A673 (cell line): ENCODE measurements around the gene GAL3ST1.

Source experiments
- EZH2 ChIP-seq: fragments of 200-600 bp; sonication (generic); IDR thresholded peaks from 2 replicates; pipeline ENCODE4 v1.6.1; 2017; ENCODE audit warnings: borderline replicate concordance, low read depth, mild to moderate bottlenecking, mixed read lengths, antibody characterized with exemption, low read length; ENCODE audit not compliant: poor library complexity, severe bottlenecking
- TF ChIP-seq, protein P1 (sequence below): fragments of 300-800, 200-600 bp; sonication (generic); conservative IDR thresholded peaks from 2 replicates; pipeline ENCODE4 v1.5.1; 2017; ENCODE audit warnings: low read depth, mild to moderate bottlenecking, antibody characterized with exemption, low read length, moderate library complexity, mixed read lengths

DNA sequence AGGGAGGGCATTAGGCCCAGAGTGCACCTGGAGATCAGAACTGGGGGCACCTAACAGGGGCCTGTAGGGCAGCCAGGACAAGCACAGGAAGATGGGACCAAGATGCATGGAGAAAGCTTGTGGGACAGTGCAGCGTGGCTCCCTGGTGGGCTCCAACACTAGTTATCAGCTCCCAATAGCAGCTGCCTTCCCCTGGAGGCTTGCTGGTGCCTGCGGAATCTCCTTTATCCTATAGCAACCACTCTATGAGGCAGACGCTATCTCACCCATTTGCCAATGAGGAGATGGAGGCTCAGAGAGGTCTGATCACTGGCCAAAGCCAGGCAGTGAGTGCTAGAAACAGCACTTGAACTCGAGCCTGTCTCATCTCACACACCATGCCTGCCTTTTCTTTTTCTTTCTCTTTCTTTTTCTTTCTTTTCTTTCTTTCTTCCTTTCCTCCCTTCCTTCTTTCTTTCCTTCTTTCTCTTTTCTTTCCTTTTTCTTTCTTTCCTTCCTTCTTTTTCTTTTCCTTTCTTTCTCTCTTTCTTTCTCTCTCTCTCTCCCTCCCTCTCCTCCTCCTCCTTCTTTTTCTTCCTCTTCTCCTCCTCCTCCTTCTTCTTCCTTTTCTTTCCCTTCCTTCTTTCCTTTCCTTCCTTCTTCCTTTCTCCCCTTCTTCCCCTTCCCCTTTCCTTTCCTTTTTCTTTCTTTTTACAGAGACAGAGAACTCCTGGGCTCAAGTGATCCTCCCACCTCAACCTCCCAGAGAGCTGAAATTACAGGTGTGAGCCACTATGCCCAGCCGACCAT is 52.9 kb downstream of the GAL3ST1 start:
- TF ChIP-seq, protein P1, sequence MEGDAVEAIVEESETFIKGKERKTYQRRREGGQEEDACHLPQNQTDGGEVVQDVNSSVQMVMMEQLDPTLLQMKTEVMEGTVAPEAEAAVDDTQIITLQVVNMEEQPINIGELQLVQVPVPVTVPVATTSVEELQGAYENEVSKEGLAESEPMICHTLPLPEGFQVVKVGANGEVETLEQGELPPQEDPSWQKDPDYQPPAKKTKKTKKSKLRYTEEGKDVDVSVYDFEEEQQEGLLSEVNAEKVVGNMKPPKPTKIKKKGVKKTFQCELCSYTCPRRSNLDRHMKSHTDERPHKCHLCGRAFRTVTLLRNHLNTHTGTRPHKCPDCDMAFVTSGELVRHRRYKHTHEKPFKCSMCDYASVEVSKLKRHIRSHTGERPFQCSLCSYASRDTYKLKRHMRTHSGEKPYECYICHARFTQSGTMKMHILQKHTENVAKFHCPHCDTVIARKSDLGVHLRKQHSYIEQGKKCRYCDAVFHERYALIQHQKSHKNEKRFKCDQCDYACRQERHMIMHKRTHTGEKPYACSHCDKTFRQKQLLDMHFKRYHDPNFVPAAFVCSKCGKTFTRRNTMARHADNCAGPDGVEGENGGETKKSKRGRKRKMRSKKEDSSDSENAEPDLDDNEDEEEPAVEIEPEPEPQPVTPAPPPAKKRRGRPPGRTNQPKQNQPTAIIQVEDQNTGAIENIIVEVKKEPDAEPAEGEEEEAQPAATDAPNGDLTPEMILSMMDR: no peak
- no peak for TF ChIP-seq EZH2
